K562 (cell line): ENCODE results near the gene RNU11. TPM values are rescaled to one million over a fixed set of nuclear protein-coding genes. Genes with fewer than 3 reads are reported as not detected.

Experiments used
- BRCA1 ChIP-seq, 2 experiments: fragments of 450-650 bp in 1 of 2; sonication (generic) in 1 of 2; formaldehyde crosslinking in 1 of 2; IDR thresholded peaks; 2 replicates each; pipeline versions ENCODE4 v1.5.0 to v1.6.1; 2017 to 2020; ENCODE audit warnings: mild to moderate bottlenecking in 1 of 2, missing genetic modification reagents in 1 of 2
- BRD9 ChIP-seq: fragments of 450-650 bp; IDR thresholded peaks from 2 replicates; pipeline ENCODE4 v1.6.1; 2018; ENCODE audit warnings: low read depth; ENCODE audit not compliant: partially characterized antibody
- EWSR1 ChIP-seq: fragments of 450-650 bp; IDR thresholded peaks from 2 replicates; pipeline ENCODE4 v1.6.1; 2018; ENCODE audit warnings: borderline replicate concordance, mild to moderate bottlenecking, low read depth, moderate library complexity; ENCODE audit not compliant: partially characterized antibody
- HIVEP1 ChIP-seq: fragments of 250-450 bp; sonication (Bioruptor Pico); IDR thresholded peaks from 2 replicates; pipeline ENCODE4 v1.4.0; 2020; ENCODE audit warnings: mild to moderate bottlenecking
- KLF13 ChIP-seq: fragments of 450-650 bp; IDR thresholded peaks from 2 replicates; pipeline ENCODE4 v1.6.1; 2016; ENCODE audit warnings: missing genetic modification characterization, low read depth, mild to moderate bottlenecking, missing compliant biosample characterization, moderate library complexity, borderline replicate concordance
- MEF2D ChIP-seq: conservative IDR thresholded peaks from 2 replicates; pipeline ENCODE4 v1.6.1; 2016; ENCODE audit warnings: low read depth, missing genetic modification characterization, missing compliant biosample characterization
- MNT ChIP-seq, 2 experiments: fragments of 450-650 bp; conservative IDR thresholded peaks; 2 replicates each; pipeline ENCODE4 v1.6.1; 2017; ENCODE audit warnings: mild to moderate bottlenecking in 2 of 2, moderate library complexity in 2 of 2
- SMARCC2 ChIP-seq: fragments of 450-650 bp; IDR thresholded peaks from 2 replicates; pipeline ENCODE4 v1.6.1; 2017; ENCODE audit warnings: antibody characterized with exemption, moderate library complexity, mild to moderate bottlenecking, low read depth
- STAT6 ChIP-seq: sonication (generic); formaldehyde crosslinking; IDR thresholded peaks from 2 replicates; pipeline ENCODE4 v1.8.1; 2023; ENCODE audit warnings: mild to moderate bottlenecking, missing genetic modification reagents
- polyA plus RNA-seq, 8 experiments: library from polyadenylated mRNA; depleted of rRNA in 4 of 8; stranded (reverse) in 5 of 8; unstranded in 3 of 8; fragments of >200 nt; fragmentation: Nextera tagmentation in 2 of 8; fragmentation: Illumina TruSeq in 1 of 8; extraction: Ambion mirVana in 2 of 8; extraction: Trizol in 1 of 8; gene quantifications; 2 replicates each; pipeline versions ENCODE4 v1.2.1 to v1.2.3, GENCODE V29; 2011 to 2014; ENCODE audit warnings: inconsistent platforms in 1 of 8, missing spikeins in 1 of 8
- total RNA-seq, 7 experiments: library from RNA; depleted of rRNA in 6 of 7; stranded (reverse); fragments of >200 nt in 6 of 7; fragmentation: Illumina TruSeq in 2 of 7; extraction: Trizol in 2 of 7; gene quantifications; 2 replicates each; pipeline versions ENCODE4 v1.2.1 to v1.2.3, GENCODE V29; 2011 to 2021; ENCODE audit warnings: low replicate concordance in 1 of 7
- TF ChIP-seq, protein P1 (sequence below), 2 experiments: fragments of 450-650 bp in 1 of 2; sonication (generic) in 1 of 2; formaldehyde crosslinking; conservative IDR thresholded peaks; 2 replicates each; pipeline versions ENCODE4 v1.4.0 to v1.8.1; 2020 to 2022; ENCODE audit warnings: mild to moderate bottlenecking in 1 of 2, missing genetic modification reagents in 1 of 2
- TF ChIP-seq, protein P2 (sequence below): fragments of 450-650 bp; IDR thresholded peaks from 2 replicates; pipeline ENCODE4 v1.7.0; 2016; ENCODE audit warnings: borderline replicate concordance
- TF ChIP-seq, protein P3 (sequence below), 3 experiments: IDR thresholded peaks in 2 of 3; conservative IDR thresholded peaks in 1 of 3; 2 replicates each; pipeline ENCODE4 v1.5.1; 2011 to 2012; ENCODE audit warnings: low read length in 3 of 3, mild to moderate bottlenecking in 3 of 3, control low read depth in 2 of 3, improper control_type of control experiment in 1 of 3, inconsistent platforms in 1 of 3, low read depth in 1 of 3, mixed read lengths in 1 of 3, moderate library complexity in 1 of 3; ENCODE audit not compliant: insufficient read depth in 2 of 3

Gene RNU11
- total and polyA plus RNA-seq, 9 of the 15 experiments (the other 6 are each of a cell fraction or from before 2014, with no cell fraction given): not detected

GRCh38 chr1:28640766-28641165 is 7.6 kb upstream of the RNU11 start (continued):
- TF ChIP-seq HIVEP1 (CRISPR knock-in tag): no peak
- no peak for TF ChIP-seq STAT6
- TF ChIP-seq, protein P1, sequence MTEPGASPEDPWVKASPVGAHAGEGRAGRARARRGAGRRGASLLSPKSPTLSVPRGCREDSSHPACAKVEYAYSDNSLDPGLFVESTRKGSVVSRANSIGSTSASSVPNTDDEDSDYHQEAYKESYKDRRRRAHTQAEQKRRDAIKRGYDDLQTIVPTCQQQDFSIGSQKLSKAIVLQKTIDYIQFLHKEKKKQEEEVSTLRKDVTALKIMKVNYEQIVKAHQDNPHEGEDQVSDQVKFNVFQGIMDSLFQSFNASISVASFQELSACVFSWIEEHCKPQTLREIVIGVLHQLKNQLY (CRISPR knock-in tag; conservative IDR thresholded peaks at IDR 0.05): no peak
- TF ChIP-seq MEF2D: no peak
- TF ChIP-seq, protein P2, sequence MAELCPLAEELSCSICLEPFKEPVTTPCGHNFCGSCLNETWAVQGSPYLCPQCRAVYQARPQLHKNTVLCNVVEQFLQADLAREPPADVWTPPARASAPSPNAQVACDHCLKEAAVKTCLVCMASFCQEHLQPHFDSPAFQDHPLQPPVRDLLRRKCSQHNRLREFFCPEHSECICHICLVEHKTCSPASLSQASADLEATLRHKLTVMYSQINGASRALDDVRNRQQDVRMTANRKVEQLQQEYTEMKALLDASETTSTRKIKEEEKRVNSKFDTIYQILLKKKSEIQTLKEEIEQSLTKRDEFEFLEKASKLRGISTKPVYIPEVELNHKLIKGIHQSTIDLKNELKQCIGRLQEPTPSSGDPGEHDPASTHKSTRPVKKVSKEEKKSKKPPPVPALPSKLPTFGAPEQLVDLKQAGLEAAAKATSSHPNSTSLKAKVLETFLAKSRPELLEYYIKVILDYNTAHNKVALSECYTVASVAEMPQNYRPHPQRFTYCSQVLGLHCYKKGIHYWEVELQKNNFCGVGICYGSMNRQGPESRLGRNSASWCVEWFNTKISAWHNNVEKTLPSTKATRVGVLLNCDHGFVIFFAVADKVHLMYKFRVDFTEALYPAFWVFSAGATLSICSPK: no peak
- 0 out of 4 replicates have a peak, but pooled peaks of 1 of the 2 experiments have one; percentile 15 for TF ChIP-seq MNT (conservative IDR thresholded peaks at IDR 0.05)
- TF ChIP-seq BRCA1 (IDR thresholded peaks at IDR 0.05): no peak
- no peak for TF ChIP-seq BRCA1 (CRISPR knock-in tag; IDR thresholded peaks at IDR 0.05)
- no peak for TF ChIP-seq KLF13
- no peak for TF ChIP-seq EWSR1
- TF ChIP-seq BRD9: no peak
- TF ChIP-seq, protein P3, sequence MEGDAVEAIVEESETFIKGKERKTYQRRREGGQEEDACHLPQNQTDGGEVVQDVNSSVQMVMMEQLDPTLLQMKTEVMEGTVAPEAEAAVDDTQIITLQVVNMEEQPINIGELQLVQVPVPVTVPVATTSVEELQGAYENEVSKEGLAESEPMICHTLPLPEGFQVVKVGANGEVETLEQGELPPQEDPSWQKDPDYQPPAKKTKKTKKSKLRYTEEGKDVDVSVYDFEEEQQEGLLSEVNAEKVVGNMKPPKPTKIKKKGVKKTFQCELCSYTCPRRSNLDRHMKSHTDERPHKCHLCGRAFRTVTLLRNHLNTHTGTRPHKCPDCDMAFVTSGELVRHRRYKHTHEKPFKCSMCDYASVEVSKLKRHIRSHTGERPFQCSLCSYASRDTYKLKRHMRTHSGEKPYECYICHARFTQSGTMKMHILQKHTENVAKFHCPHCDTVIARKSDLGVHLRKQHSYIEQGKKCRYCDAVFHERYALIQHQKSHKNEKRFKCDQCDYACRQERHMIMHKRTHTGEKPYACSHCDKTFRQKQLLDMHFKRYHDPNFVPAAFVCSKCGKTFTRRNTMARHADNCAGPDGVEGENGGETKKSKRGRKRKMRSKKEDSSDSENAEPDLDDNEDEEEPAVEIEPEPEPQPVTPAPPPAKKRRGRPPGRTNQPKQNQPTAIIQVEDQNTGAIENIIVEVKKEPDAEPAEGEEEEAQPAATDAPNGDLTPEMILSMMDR (IDR thresholded peaks at IDR 0.05 in 2 of 3, conservative IDR thresholded peaks at IDR 0.05 in 1 of 3; ENCODE audit: insufficient read depth in 2 of 3, low read depth in 1 of 3, low read length in 3 of 3): peak; percentile 60 to 62 (median 62)
- TF ChIP-seq SMARCC2: no peak
